ENCODE results near the gene PPP1R15A. TPM values are rescaled to one million over a fixed set of nuclear protein-coding genes. Genes with fewer than 3 reads are reported as not detected.
"Not testable (repeated sequence)": the region's sequence is repeated elsewhere in the genome, so short reads cannot be mapped to it uniquely, and the experiment has no call there.

Gene PPP1R15A
- polyA plus RNA-seq, 4 donors, result 35.7 to 41.1 (median 36.2) TPM

GRCh38 chr19:48909424-48910077, 37.3 kb downstream of the PPP1R15A start:
- not testable (repeated sequence) for DNase-seq (ENCODE audit: low read depth in 4 of 4, low spot score in 3 of 4)

- DNase-seq (ENCODE audit: low read depth in 4 of 4, low spot score in 3 of 4), result no peak
These were observed 38.6 kb downstream of the PPP1R15A start for GRCh38 chr19:48910803-48911202.

- DNase-seq (ENCODE audit: low read depth in 4 of 4, low spot score in 3 of 4), result no peak
These were observed 41.1 kb downstream of the PPP1R15A start for GRCh38 chr19:48913114-48913889.

- DNase-seq (ENCODE audit: low read depth in 4 of 4, low spot score in 3 of 4), result no peak
These were observed 42.0 kb downstream of the PPP1R15A start for GRCh38 chr19:48914181-48914580.

GRCh38 chr19:48915757-48916156, 43.5 kb downstream of the PPP1R15A start:
- DNase-seq (ENCODE audit: low read depth in 4 of 4, low spot score in 3 of 4), result no peak

GRCh38 chr19:48918071-48918470, 45.9 kb downstream of the PPP1R15A start:
- no peak for DNase-seq (ENCODE audit: low read depth in 4 of 4, low spot score in 3 of 4)

- no peak for DNase-seq (ENCODE audit: low read depth in 4 of 4, low spot score in 3 of 4)
These were observed 46.6 kb downstream of the PPP1R15A start for GRCh38 chr19:48918801-48919247.

GRCh38 chr19:48919271-48919670, 47.0 kb downstream of the PPP1R15A start:
- DNase-seq (ENCODE audit: low read depth in 4 of 4, low spot score in 3 of 4), result not testable (repeated sequence)

GRCh38 chr19:48920949-48921348, 48.7 kb downstream of the PPP1R15A start:
- DNase-seq (ENCODE audit: low read depth in 4 of 4, low spot score in 3 of 4), result no peak

DNA sequence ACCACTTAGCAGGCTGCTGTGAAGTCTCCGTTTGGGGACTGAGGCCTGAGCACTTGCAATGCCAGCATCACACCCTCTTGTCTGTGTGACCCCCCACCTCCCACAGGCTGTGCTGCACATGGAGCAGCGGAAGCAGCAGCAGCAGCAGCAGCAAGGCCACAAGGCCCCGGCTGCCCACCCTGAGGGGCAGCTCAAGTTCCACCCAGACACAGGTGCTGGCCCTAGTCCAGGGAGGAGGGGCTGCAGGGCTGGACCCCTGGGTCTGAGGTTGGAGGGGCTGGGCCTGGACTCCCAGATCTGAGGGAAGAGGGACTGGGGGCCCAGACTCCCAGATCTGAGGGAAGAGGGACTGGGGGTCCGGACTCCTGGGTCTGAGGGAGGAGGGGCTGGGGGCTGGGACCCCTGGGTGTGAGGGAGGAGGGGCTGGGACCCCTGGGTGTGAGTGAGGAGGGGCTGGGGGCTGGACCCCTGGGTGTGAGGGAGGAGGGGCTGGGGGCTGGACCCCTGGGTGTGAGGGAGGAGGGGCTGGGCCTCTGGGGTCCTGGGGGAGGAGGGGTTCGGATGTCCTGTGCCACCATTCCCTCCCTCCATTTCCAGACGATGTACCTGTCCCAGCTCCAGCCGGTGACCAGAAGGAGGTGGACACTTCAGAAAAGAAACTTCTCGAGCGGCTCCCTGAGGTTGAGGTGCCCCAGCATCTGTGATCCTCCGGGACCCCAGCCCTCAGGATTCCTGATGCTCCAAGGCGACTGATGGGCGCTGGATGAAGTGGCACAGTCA, 49.7 kb downstream of the PPP1R15A start:
- no peak for DNase-seq (ENCODE audit: low read depth in 4 of 4, low spot score in 3 of 4)

DNA sequence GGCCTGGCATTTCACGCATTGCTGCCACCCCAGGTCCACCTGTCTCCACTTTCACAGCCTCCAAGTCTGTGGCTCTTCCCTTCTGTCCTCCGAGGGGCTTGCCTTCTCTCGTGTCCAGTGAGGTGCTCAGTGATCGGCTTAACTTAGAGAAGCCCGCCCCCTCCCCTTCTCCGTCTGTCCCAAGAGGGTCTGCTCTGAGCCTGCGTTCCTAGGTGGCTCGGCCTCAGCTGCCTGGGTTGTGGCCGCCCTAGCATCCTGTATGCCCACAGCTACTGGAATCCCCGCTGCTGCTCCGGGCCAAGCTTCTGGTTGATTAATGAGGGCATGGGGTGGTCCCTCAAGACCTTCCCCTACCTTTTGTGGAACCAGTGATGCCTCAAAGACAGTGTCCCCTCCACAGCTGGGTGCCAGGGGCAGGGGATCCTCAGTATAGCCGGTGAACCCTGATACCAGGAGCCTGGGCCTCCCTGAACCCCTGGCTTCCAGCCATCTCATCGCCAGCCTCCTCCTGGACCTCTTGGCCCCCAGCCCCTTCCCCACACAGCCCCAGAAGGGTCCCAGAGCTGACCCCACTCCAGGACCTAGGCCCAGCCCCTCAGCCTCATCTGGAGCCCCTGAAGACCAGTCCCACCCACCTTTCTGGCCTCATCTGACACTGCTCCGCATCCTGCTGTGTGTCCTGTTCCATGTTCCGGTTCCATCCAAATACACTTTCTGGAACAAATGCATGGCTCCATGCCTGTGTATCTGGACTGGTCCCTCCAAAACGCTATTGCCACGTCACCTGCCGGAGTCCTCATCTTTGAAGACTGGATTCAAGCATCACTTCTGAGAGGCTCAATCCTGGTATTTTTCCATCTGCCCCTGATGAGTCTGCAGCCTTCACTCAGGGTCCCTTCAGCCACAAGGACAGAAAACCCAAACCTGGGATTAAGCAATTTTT, 50.6 kb downstream of the PPP1R15A start:
- no peak for DNase-seq (ENCODE audit: low read depth in 4 of 4, low spot score in 3 of 4)

GRCh38 chr19:48925240-48925843, 53.1 kb downstream of the PPP1R15A start:
- no peak for DNase-seq (ENCODE audit: low read depth in 4 of 4, low spot score in 3 of 4)

Other genes starting within 250 kb of the PPP1R15A start
- 10 to 100 TPM; 11.6 to 14.7 (median 13.2) TPM for gene DBP, start 235.0 kb upstream of the PPP1R15A start, polyA plus RNA-seq (ENCODE audit: insufficient read length in 4 of 4)
- 10 to 100 TPM; 20.5 to 31.1 (median 24.5) TPM for gene CA11, start 226.2 kb upstream of the PPP1R15A start, polyA plus RNA-seq (ENCODE audit: insufficient read length in 4 of 4)
- 1 to 10 TPM in 1 of 4 donors, under 1 TPM in 3; 0.53 to 1.6 (median 0.77) TPM for gene NTN5, start 199.4 kb upstream of the PPP1R15A start, polyA plus RNA-seq (ENCODE audit: insufficient read length in 4 of 4)
- gene FUT2, start 176.4 kb upstream of the PPP1R15A start, polyA plus RNA-seq (ENCODE audit: insufficient read length in 4 of 4), result 1 to 10 TPM; 1.8 to 3.4 (median 2.2) TPM
- gene MAMSTR, start 152.7 kb upstream of the PPP1R15A start, polyA plus RNA-seq (ENCODE audit: insufficient read length in 4 of 4), result 1 to 10 TPM; 4.8 to 7.8 (median 6.5) TPM
- gene RASIP1, start 131.8 kb upstream of the PPP1R15A start, polyA plus RNA-seq (ENCODE audit: insufficient read length in 4 of 4), result 10 to 100 TPM; 12.1 to 18.7 (median 13.5) TPM
- 1 to 10 TPM in 1 of 4 donors, under 1 TPM in 3; 0.36 to 1.0 (median 0.52) TPM for gene IZUMO1, start 125.5 kb upstream of the PPP1R15A start, polyA plus RNA-seq (ENCODE audit: insufficient read length in 4 of 4)
- 1 to 10 TPM; 3.1 to 3.7 (median 3.4) TPM for gene FUT1, start 119.8 kb upstream of the PPP1R15A start, polyA plus RNA-seq (ENCODE audit: insufficient read length in 4 of 4)
- gene FGF21, start 116.9 kb upstream of the PPP1R15A start, polyA plus RNA-seq (ENCODE audit: insufficient read length in 4 of 4), result not detected
- gene BCAT2, start 61.4 kb upstream of the PPP1R15A start, polyA plus RNA-seq (ENCODE audit: insufficient read length in 4 of 4), result 10 to 100 TPM; 34.5 to 46.3 (median 38.8) TPM
- gene HSD17B14, start 35.9 kb upstream of the PPP1R15A start, polyA plus RNA-seq (ENCODE audit: insufficient read length in 4 of 4), result 10 to 100 TPM; 25.9 to 44.8 (median 33.1) TPM
- 10 to 100 TPM; 20.4 to 28.7 (median 21.8) TPM for gene PLEKHA4, start 3.8 kb upstream of the PPP1R15A start, polyA plus RNA-seq (ENCODE audit: insufficient read length in 4 of 4)
- gene TULP2, start 26.3 kb downstream of the PPP1R15A start, polyA plus RNA-seq (ENCODE audit: insufficient read length in 4 of 4), result 1 to 10 TPM in 1 of 4 donors, under 1 TPM in 3; 0.64 to 1.2 (median 0.85) TPM
- gene NUCB1, start 27.9 kb downstream of the PPP1R15A start, polyA plus RNA-seq (ENCODE audit: insufficient read length in 4 of 4), result 100 to 1,000 TPM; 273 to 369 (median 280) TPM
- gene DHDH, start 61.3 kb downstream of the PPP1R15A start, polyA plus RNA-seq (ENCODE audit: insufficient read length in 4 of 4), result 10 to 100 TPM in 1 of 4 donors, 1 to 10 TPM in 3; 4.9 to 11.6 (median 6.8) TPM
- gene BAX, start 82.5 kb downstream of the PPP1R15A start, polyA plus RNA-seq (ENCODE audit: insufficient read length in 4 of 4), result 10 to 100 TPM; 72.5 to 91.2 (median 79.4) TPM
- 1,000 to 10,000 TPM; 2,163 to 3,232 (median 2,621) TPM for gene FTL, start 92.9 kb downstream of the PPP1R15A start, polyA plus RNA-seq (ENCODE audit: insufficient read length in 4 of 4)
- gene GYS1, start 120.9 kb downstream of the PPP1R15A start, polyA plus RNA-seq (ENCODE audit: insufficient read length in 4 of 4), result 10 to 100 TPM; 40.5 to 47.3 (median 41.6) TPM
- gene RUVBL2, start 121.5 kb downstream of the PPP1R15A start, polyA plus RNA-seq (ENCODE audit: insufficient read length in 4 of 4), result 100 to 1,000 TPM in 1 of 4 donors, 10 to 100 TPM in 3; 77.1 to 105 (median 82.6) TPM
- gene LHB, start 144.7 kb downstream of the PPP1R15A start, polyA plus RNA-seq (ENCODE audit: insufficient read length in 4 of 4), result under 1 TPM in 1 of 4 donors, not detected in 3; 0.26 TPM
- gene CGB3, start 151.9 kb downstream of the PPP1R15A start, polyA plus RNA-seq (ENCODE audit: insufficient read length in 4 of 4), result not detected
- under 1 TPM in 1 of 4 donors, not detected in 3; 0.10 TPM for gene CGB2, start 159.5 kb downstream of the PPP1R15A start, polyA plus RNA-seq (ENCODE audit: insufficient read length in 4 of 4)
- not detected for gene CGB1, start 164.5 kb downstream of the PPP1R15A start, polyA plus RNA-seq (ENCODE audit: insufficient read length in 4 of 4)
- under 1 TPM in 2 of 4 donors, not detected in 2; 0.13 to 0.29 TPM for gene CGB5, start 171.4 kb downstream of the PPP1R15A start, polyA plus RNA-seq (ENCODE audit: insufficient read length in 4 of 4)
- under 1 TPM in 2 of 4 donors, not detected in 2; 0.12 to 0.51 TPM for gene CGB8, start 176.7 kb downstream of the PPP1R15A start, polyA plus RNA-seq (ENCODE audit: insufficient read length in 4 of 4)
- 1 to 10 TPM in 2 of 4 donors, under 1 TPM in 2; 0.79 to 1.9 (median 1.3) TPM for gene CGB7, start 185.3 kb downstream of the PPP1R15A start, polyA plus RNA-seq (ENCODE audit: insufficient read length in 4 of 4)
- gene NTF4, start 192.4 kb downstream of the PPP1R15A start, polyA plus RNA-seq (ENCODE audit: insufficient read length in 4 of 4), result 1 to 10 TPM; 3.0 to 4.6 (median 3.7) TPM
- gene KCNA7, start 200.3 kb downstream of the PPP1R15A start, polyA plus RNA-seq (ENCODE audit: insufficient read length in 4 of 4), result under 1 TPM in 3 of 4 donors, not detected in 1; 0.03 to 0.07 (median 0.06) TPM
- 100 to 1,000 TPM; 317 to 333 (median 329) TPM for gene SNRNP70, start 213.0 kb downstream of the PPP1R15A start, polyA plus RNA-seq (ENCODE audit: insufficient read length in 4 of 4)
- 1 to 10 TPM; 7.7 to 8.9 (median 8.2) TPM for gene LIN7B, start 241.9 kb downstream of the PPP1R15A start, polyA plus RNA-seq (ENCODE audit: insufficient read length in 4 of 4)
- 1 to 10 TPM in 1 of 4 donors, under 1 TPM in 3; 0.59 to 1.2 (median 0.86) TPM for gene C19orf73, start 246.7 kb downstream of the PPP1R15A start, polyA plus RNA-seq (ENCODE audit: insufficient read length in 4 of 4)
- 1 to 10 TPM; 5.5 to 9.4 (median 6.0) TPM for gene PPFIA3, start 247.1 kb downstream of the PPP1R15A start, polyA plus RNA-seq (ENCODE audit: insufficient read length in 4 of 4)